Measurements from ENCODE around the gene PFKL.

GRCh38 chr21:44365967-44366585, 66.2 kb downstream of the PFKL start:
- TF ChIP-seq CTCF (IDR thresholded peaks at IDR 0.05) (no peak), EZH2 (IDR thresholded peaks at IDR 0.05; ENCODE audit: borderline replicate concordance, insufficient read depth, low read depth, low read length, poor library complexity, severe bottlenecking) (no peak)
